ENCODE results near the gene DRC3. TPM values are rescaled to one million over a fixed set of nuclear protein-coding genes. Genes with fewer than 3 reads are reported as not detected.

The DRC3 gene
- total and polyA plus RNA-seq, 10 of the 15 experiments (the other 5 are each of a cell fraction or from before 2014, with no cell fraction given): 0.18 to 2.3 (median 0.60) TPM; not detected in 3

- Histone ChIP-seq H3K79me2 (ENCODE audit: control insufficient read depth, insufficient read depth, low read length) (no peaks in the 10 kb centered on the region), H3K4me3 (no peak overlapping the region), H4K20me1 (ENCODE audit: control insufficient read depth, insufficient read depth) (no peaks in the 10 kb centered on the region), H3K9ac (ENCODE audit: control insufficient read depth, insufficient read depth, low read length) (no peak overlapping the region), H3K36me3 (ENCODE audit: control insufficient read depth in 2 of 2, insufficient read depth in 2 of 2, low read length in 1 of 2) (no peaks in the 10 kb centered on the region), H3K27me3 (replicated peaks in 1 of 2; ENCODE audit: control insufficient read depth in 2 of 2, insufficient read depth in 2 of 2, low read length in 1 of 2) (no peaks in the 10 kb centered on the region), H3K4me2 (ENCODE audit: control insufficient read depth, insufficient read depth) (no peak overlapping the region), H2AFZ (ENCODE audit: control insufficient read depth, low read depth, low read length) (no peak overlapping the region), H3K4me1 (ENCODE audit: control insufficient read depth, insufficient read depth, low read length) (peaks cover 7% of the 10 kb centered on the region; the same call in 1 of the 2 replicates), H3K9me3 (replicated peaks; ENCODE audit: control insufficient read depth, insufficient read depth, low read length) (no peaks in the 10 kb centered on the region), H3K27ac (ENCODE audit: control insufficient read depth, insufficient read depth) (no peak overlapping the region)
- in situ Hi-C loops (cut with MboI) (no loop called here), intact Hi-C loops (cut with micrococcal nuclease; ENCODE audit: unreplicated experiment) (no loop called here)
- no peak for FAIRE-seq
- no peak for ATAC-seq
- SMC1A ChIA-PET (ENCODE audit: uncharacterized antibody, unreplicated experiment): interaction anchor here (1.2 kb wide), 1 partner anchor 8 kb away, joined by 3 read pairs; no protein-coding TSS in a partner anchor
- RAD21 ChIA-PET (ENCODE audit: unreplicated experiment): interaction anchor here (1.0 kb wide), 1 partner anchor 24 kb away, joined by 3 read pairs; no protein-coding TSS in a partner anchor
- CTCF ChIA-PET: no interaction called here
- TF ChIP-seq RELB (IDR thresholded peaks at IDR 0.05; ENCODE audit: low read depth): no peak
- TF ChIP-seq PAX5 (IDR thresholded peaks at IDR 0.05; ENCODE audit: borderline replicate concordance, low read depth, low read length): no peak
- TF ChIP-seq NRF1 (conservative IDR thresholded peaks at IDR 0.05; ENCODE audit: low read depth, low read length): no peak
- BruUV-seq (replicated peaks): no TSS peak
- DNase-seq (ENCODE audit: low read depth, low spot score): no peak
- POLR2A ChIA-PET: no interaction called here
These were observed 29.8 kb upstream of the DRC3 start for GRCh38 chr17:17942846-17943245.

GRCh38 chr17:17943281-17943984, 29.2 kb upstream of the DRC3 start:
- POLR2A ChIA-PET: interaction anchor here (0.5 to 1.1 kb wide), 2 partner anchors 9 to 903 kb away, joined by 3 read pairs; no protein-coding TSS in a partner anchor
- Histone ChIP-seq H3K4me1 (ENCODE audit: control insufficient read depth, insufficient read depth, low read length) (peaks cover 5% of the 10 kb centered on the region; the same call in 1 of the 2 replicates), H3K4me3 (no peak overlapping the region), H3K79me2 (ENCODE audit: control insufficient read depth, insufficient read depth, low read length) (no peaks in the 10 kb centered on the region), H3K27me3 (replicated peaks in 1 of 2; ENCODE audit: control insufficient read depth in 2 of 2, insufficient read depth in 2 of 2, low read length in 1 of 2) (no peaks in the 10 kb centered on the region), H4K20me1 (ENCODE audit: control insufficient read depth, insufficient read depth) (no peaks in the 10 kb centered on the region), H2AFZ (ENCODE audit: control insufficient read depth, low read depth, low read length) (no peak overlapping the region), H3K27ac (ENCODE audit: control insufficient read depth, insufficient read depth) (no peak overlapping the region), H3K9ac (ENCODE audit: control insufficient read depth, insufficient read depth, low read length) (no peak overlapping the region), H3K4me2 (ENCODE audit: control insufficient read depth, insufficient read depth) (no peak overlapping the region), H3K36me3 (ENCODE audit: control insufficient read depth in 2 of 2, insufficient read depth in 2 of 2, low read length in 1 of 2) (no peaks in the 10 kb centered on the region), H3K9me3 (replicated peaks; ENCODE audit: control insufficient read depth, insufficient read depth, low read length) (no peaks in the 10 kb centered on the region)
- no TSS peak for BruUV-seq (replicated peaks)
- RAD21 ChIA-PET (ENCODE audit: unreplicated experiment): interaction anchor here (1.0 to 2.0 kb wide), 2 partner anchors 15 to 24 kb away, joined by 3 to 7 read pairs; no protein-coding TSS in a partner anchor
- FAIRE-seq (no peak), DNase-seq (ENCODE audit: low read depth, low spot score) (no peak), ATAC-seq (no peak; the same call in 2 of the 3 replicates)
- intact Hi-C loops (cut with micrococcal nuclease; ENCODE audit: unreplicated experiment): no loop called here
- CTCF ChIA-PET: interaction anchor here (0.5 kb wide), 1 partner anchor 683 kb away, joined by 3 read pairs; no protein-coding TSS in a partner anchor
- SMC1A ChIA-PET (ENCODE audit: uncharacterized antibody, unreplicated experiment): interaction anchor here (1.2 to 4.8 kb wide), 4 partner anchors 8 to 53 kb away, joined by 3 to 26 read pairs (median 4); no protein-coding TSS in a partner anchor
- in situ Hi-C loops (cut with MboI): no loop called here
- WGBS (ENCODE audit: insufficient coverage, insufficient replicate concordance, low lambda C conversion rate, missing lambda C conversion rate): 63% methylated on average over 3 of the region's 3 CpGs
- no peak for TF ChIP-seq ZSCAN29 (IDR thresholded peaks at IDR 0.05)
- TF ChIP-seq YBX1 (IDR thresholded peaks at IDR 0.05): no peak
- TF ChIP-seq, protein P1, sequence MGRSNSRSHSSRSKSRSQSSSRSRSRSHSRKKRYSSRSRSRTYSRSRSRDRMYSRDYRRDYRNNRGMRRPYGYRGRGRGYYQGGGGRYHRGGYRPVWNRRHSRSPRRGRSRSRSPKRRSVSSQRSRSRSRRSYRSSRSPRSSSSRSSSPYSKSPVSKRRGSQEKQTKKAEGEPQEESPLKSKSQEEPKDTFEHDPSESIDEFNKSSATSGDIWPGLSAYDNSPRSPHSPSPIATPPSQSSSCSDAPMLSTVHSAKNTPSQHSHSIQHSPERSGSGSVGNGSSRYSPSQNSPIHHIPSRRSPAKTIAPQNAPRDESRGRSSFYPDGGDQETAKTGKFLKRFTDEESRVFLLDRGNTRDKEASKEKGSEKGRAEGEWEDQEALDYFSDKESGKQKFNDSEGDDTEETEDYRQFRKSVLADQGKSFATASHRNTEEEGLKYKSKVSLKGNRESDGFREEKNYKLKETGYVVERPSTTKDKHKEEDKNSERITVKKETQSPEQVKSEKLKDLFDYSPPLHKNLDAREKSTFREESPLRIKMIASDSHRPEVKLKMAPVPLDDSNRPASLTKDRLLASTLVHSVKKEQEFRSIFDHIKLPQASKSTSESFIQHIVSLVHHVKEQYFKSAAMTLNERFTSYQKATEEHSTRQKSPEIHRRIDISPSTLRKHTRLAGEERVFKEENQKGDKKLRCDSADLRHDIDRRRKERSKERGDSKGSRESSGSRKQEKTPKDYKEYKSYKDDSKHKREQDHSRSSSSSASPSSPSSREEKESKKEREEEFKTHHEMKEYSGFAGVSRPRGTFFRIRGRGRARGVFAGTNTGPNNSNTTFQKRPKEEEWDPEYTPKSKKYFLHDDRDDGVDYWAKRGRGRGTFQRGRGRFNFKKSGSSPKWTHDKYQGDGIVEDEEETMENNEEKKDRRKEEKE (IDR thresholded peaks at IDR 0.05): no peak
- no peak for TF ChIP-seq NRF1 (conservative IDR thresholded peaks at IDR 0.05; ENCODE audit: low read depth, low read length)
- no peak for TF ChIP-seq ELK1 (IDR thresholded peaks at IDR 0.05; ENCODE audit: low read depth, low read length)
- TF ChIP-seq FOXM1 (IDR thresholded peaks at IDR 0.05; ENCODE audit: low read depth, low read length): no peak
- no peak for TF ChIP-seq DPF2 (IDR thresholded peaks at IDR 0.05)
- no peak for TF ChIP-seq HDAC6 (IDR thresholded peaks at IDR 0.05; ENCODE audit: unreplicated experiment)
